Endothelial cell (in vitro differentiated cells): ENCODE data around the gene SLC9B1. TPM values are rescaled to one million over a fixed set of nuclear protein-coding genes. Genes with fewer than 3 reads are reported as not detected.

Experiments
- DNase-seq: peaks from one replicate; pipeline ENCODE4 v3.0.0; 2021; ENCODE audit warnings: low spot score
- H3K27ac Mint-ChIP-seq: one replicate; pipeline ENCODE4 v1.8.0; 2021; ENCODE audit warnings: mixed read lengths, inconsistent platforms; ENCODE audit not compliant: unreplicated experiment
- H3K27me3 Mint-ChIP-seq: one replicate; pipeline ENCODE4 v1.8.0; 2021; ENCODE audit warnings: mild to moderate bottlenecking, moderate library complexity, mixed read lengths, inconsistent platforms; ENCODE audit not compliant: unreplicated experiment
- H3K36me3 Mint-ChIP-seq: one replicate; pipeline ENCODE4 v1.8.0; 2021; ENCODE audit warnings: mild to moderate bottlenecking, low read depth, mixed read lengths, inconsistent platforms; ENCODE audit not compliant: unreplicated experiment
- H3K4me1 Mint-ChIP-seq: one replicate; pipeline ENCODE4 v1.8.0; 2021; ENCODE audit warnings: mild to moderate bottlenecking, mixed read lengths, inconsistent platforms; ENCODE audit not compliant: unreplicated experiment
- H3K4me3 Mint-ChIP-seq: one replicate; pipeline ENCODE4 v1.8.0; 2021; ENCODE audit warnings: mild to moderate bottlenecking, mixed read lengths, inconsistent platforms; ENCODE audit not compliant: unreplicated experiment
- H3K9me3 Mint-ChIP-seq: one replicate; pipeline ENCODE4 v1.8.0; 2021; ENCODE audit warnings: mixed read lengths, inconsistent platforms; ENCODE audit not compliant: unreplicated experiment
- long read RNA-seq: library from polyadenylated mRNA; unstranded; transcript quantifications from one replicate; pipeline ENCODE4 v2.0.0, GENCODE V29; 2020; ENCODE audit not compliant: unreplicated experiment
- total RNA-seq: library from RNA; stranded (reverse); fragmentation: NEBNext Ultra II Directional; extraction: Animal tissue kit (Norgen Biotek cat#: 25700); gene quantifications from one replicate; pipeline ENCODE4 v1.2.1, GENCODE V29; 2021; ENCODE audit not compliant: unreplicated experiment
- TF ChIP-seq, protein P1 (sequence below): fragments of 200-600 bp; sonication (generic); IDR thresholded peaks from one replicate; pipeline ENCODE4 v1.5.0; 2021; ENCODE audit warnings: antibody characterized with exemption; ENCODE audit not compliant: unreplicated experiment

The SLC9B1 gene
- total RNA-seq = 1.6 TPM
- long read RNA-seq = 0 reads

DNA sequence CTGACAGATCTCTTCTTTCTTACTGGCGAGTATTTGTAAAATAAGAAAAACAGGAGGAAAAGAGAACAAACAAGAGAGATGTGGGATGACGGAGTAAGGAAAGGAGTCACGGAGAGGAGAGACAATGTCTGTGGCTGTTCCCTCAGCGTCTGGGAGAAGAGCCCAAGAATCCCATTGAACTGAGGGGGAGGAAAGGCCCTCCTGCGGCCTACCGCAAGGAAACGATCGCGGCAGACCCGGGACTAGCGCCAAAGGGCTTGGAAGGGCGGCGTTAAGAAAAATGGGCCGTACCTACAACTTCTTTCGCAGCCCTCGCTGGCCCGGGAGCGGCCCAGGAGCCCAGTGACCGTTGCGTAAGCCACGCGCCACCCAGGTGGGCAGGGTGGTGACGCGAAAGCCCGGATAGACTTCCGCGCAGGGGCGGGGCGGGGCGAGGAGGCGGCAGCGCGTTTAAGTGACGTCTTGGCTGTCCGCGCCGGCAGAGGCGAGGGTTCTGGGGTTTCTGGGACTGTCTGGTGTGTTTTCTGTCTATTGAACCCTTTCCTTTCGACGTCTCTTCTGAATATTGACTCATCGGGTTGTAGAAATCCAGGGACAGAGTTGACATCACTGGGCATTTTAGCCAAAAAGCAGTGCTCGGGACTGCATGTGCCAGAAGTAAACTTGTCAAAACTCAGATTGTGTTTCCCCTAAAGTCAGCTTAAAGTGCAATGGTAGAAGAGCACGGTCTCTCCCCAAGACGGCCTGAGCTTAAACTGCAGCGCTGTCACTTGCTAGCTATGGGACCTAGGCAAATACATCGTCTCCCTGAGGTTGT, at the start of gene SLC9B1:
Gene SLC9B1 (minus strand): TSS at position 398 of the 817 bp plus-strand sequence. CDS start 27,994 bp downstream, outside the sequence.
- Mint-ChIP-seq H3K27me3 (peaks cover 2% of the 10 kb centered on the region), H3K36me3 (no peaks in the 10 kb centered on the region), H3K9me3 (no peaks in the 10 kb centered on the region), H3K4me1 (peaks cover 15% of the 10 kb centered on the region), H3K27ac (peak within 1 kb of the TSS; percentile 88), H3K4me3 (peak within 1 kb of the TSS; percentile 91)
- TF ChIP-seq, protein P1, sequence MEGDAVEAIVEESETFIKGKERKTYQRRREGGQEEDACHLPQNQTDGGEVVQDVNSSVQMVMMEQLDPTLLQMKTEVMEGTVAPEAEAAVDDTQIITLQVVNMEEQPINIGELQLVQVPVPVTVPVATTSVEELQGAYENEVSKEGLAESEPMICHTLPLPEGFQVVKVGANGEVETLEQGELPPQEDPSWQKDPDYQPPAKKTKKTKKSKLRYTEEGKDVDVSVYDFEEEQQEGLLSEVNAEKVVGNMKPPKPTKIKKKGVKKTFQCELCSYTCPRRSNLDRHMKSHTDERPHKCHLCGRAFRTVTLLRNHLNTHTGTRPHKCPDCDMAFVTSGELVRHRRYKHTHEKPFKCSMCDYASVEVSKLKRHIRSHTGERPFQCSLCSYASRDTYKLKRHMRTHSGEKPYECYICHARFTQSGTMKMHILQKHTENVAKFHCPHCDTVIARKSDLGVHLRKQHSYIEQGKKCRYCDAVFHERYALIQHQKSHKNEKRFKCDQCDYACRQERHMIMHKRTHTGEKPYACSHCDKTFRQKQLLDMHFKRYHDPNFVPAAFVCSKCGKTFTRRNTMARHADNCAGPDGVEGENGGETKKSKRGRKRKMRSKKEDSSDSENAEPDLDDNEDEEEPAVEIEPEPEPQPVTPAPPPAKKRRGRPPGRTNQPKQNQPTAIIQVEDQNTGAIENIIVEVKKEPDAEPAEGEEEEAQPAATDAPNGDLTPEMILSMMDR = no peak
- DNase-seq = peak; percentile 88

DNA sequence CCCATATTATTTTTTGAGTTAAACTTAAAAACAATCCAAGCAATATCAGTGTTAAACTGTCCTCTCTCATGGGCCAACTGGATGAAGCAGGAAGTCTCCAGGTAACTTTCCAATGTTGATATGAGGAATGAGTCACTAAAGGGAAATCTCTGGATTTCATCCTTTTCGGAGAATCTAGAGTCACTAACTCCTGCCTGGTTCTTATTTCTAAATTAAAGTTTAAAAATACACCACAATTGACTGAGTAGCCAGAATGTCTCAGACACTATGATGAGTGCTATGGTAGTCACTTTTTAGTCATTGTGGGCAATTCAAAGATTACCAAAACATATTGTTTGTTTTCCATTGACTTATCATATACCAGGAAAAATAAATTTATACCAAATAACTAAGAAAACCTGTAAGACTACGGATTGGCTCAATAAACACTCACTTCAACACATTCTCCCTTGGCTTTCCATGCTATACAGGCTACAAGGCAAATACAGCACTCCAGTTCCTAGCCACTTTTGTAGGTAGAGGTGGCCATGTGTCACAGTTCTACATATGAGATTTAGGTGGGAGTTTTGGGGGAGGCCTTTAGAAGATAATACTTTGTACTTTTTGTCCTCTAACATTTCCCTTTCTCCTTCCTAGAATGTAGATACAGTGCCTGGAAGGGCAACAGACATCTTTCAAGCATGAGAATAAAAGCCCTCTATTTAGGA, 48.5 kb upstream of the SLC9B1 start:
- no peaks in the 10 kb centered on the region for H3K4me1 Mint-ChIP-seq
- H3K27me3 Mint-ChIP-seq = no peaks in the 10 kb centered on the region
- H3K27ac Mint-ChIP-seq = no peak overlapping the region
- H3K4me3 Mint-ChIP-seq = no peak overlapping the region
- TF ChIP-seq, protein P1 = no peak
- no peak for DNase-seq
- no peaks in the 10 kb centered on the region for H3K36me3 Mint-ChIP-seq
- no peaks in the 10 kb centered on the region for H3K9me3 Mint-ChIP-seq

- DNase-seq = no peak
- TF ChIP-seq, protein P1 = no peak
- H3K4me1 Mint-ChIP-seq = no peaks in the 10 kb centered on the region
- H3K27me3 Mint-ChIP-seq = no peaks in the 10 kb centered on the region
- H3K27ac Mint-ChIP-seq = no peak overlapping the region
- H3K36me3 Mint-ChIP-seq = no peaks in the 10 kb centered on the region
- H3K9me3 Mint-ChIP-seq = no peaks in the 10 kb centered on the region
- no peak overlapping the region for H3K4me3 Mint-ChIP-seq
These were observed 41.1 kb upstream of the SLC9B1 start for GRCh38 chr4:103060453-103061148.

- TF ChIP-seq, protein P1 = no peak
- no peak for DNase-seq
- H3K4me1 Mint-ChIP-seq = no peaks in the 10 kb centered on the region
- H3K9me3 Mint-ChIP-seq = no peaks in the 10 kb centered on the region
- no peaks in the 10 kb centered on the region for H3K36me3 Mint-ChIP-seq
- H3K27me3 Mint-ChIP-seq = no peaks in the 10 kb centered on the region
- H3K4me3 Mint-ChIP-seq = no peak overlapping the region
- no peak overlapping the region for H3K27ac Mint-ChIP-seq
These were observed 34.5 kb upstream of the SLC9B1 start for GRCh38 chr4:103054030-103054429.
